AML-193 (cell line): ENCODE measurements around the gene DHFR2.
"Not testable (repeated sequence)": the region's sequence is repeated elsewhere in the genome, so short reads cannot be mapped to it uniquely, and the experiment has no call there.

ENCODE experiments used
- DNase-seq, 2 experiments: peaks; one replicate each; lab custom pipeline; 2025; lab: John Stamatoyannopoulos, UW

DHFR2 gene

DNA sequence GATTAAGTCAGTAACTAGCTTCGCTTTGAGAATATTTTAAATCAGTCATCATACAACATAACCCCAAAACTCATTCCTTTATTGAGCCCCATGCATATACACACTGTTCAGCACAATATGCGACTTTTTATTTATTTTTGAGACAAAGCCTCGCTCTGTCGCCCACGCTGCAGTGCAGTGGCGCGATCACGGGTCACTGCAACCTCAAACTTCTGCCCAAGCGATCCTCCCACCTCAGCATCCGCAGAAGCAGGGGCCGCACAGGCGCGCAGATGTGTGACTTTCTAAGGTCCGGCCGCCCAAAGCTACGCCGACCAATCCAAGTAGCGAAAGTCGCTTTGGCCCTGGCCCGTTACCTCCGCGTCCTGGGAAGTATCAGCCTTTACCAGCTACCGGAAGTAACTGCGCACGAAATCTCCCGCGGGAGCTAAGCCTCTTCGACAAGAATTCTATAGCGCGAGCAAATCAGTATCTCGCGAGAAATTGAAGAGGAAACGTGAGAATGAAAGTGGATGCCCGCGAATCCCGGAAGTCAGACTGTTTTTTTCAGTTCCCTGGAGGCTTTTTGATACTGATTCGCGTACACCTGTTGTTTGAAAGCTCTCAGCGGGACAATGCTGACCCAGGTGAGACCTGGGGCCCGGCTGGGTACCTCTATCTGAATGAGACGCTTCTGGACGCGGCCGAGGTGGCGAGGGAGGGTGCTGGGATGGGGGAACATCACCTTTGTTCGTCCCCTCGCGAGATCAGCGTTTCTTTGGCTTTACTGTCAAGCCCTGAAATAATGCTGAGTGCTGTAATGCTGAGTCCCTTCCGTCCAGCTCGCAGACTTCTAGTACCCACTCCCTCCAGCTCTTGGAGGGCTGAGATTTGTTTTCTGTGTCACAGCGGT lies at the start of gene DHFR2, which contains the start of gene NSUN3:
Gene DHFR2 (minus strand): TSS at position 404 of the 892 bp plus-strand sequence. CDS start 1,405 bp downstream, outside the sequence.
Gene NSUN3 (plus strand): TSS at position 549 of the 892 bp plus-strand sequence. CDS start 66 bp downstream, at position 615.
- DNase-seq: peak; percentile 98 to 99

DNA sequence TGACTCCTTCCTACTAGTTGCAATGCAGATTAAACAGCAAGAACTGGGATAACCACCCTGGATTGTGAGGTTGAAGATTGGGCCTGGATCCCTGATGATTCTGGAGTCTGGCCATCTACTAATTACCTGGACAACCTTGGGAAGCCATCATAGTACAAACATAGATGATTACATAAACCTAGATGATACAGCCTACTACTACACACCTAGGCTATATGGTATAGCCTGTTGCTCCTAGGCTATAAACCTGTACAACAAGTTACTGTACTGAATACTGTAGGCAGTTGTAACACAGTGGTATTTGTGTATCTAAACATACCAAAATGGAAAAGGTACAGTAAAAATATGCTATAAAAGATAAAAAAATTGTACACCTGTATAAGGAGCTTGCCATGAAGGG lies 48.1 kb upstream of the DHFR2 start:
- DNase-seq: no peak

DNA sequence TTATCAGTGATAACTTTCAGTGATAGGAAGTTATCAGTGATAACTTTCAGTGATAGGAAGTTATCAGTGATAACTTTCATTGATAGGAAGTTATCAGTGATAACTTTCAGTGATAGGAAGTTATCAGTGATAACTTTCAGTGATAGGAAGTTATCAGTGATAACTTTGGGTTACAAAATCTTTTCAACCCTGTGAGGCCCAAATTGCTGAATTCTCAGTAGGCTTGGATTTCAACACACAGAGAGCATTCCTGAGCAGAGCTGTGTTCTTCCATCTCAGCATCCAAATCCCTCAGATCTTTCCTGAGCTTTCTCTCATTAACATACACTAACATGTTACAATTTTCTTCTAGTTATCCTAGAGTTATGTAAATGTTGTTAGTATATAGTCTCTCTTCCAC lies 47.5 kb upstream of the DHFR2 start:
- not testable (repeated sequence) for DNase-seq

DNA sequence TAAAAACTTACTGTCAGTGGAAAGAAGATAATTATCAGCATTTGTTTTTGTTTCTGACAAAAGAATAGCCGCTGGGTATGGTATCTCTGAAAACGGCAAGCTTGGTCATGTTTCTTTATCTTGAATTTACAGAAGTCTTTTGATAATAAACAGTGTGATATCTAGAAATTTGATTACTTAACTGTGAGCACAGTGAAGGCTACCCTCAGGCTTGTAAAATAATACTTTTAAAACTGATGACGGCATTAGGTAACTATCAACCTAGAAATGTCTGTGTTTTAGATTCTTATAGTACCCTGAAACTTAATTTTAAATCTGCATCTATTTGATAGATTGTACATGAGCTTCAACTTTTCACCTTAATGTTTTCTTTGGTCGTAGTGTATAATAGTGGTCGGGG lies 43.6 kb upstream of the DHFR2 start:
- DNase-seq: no peak

DNA sequence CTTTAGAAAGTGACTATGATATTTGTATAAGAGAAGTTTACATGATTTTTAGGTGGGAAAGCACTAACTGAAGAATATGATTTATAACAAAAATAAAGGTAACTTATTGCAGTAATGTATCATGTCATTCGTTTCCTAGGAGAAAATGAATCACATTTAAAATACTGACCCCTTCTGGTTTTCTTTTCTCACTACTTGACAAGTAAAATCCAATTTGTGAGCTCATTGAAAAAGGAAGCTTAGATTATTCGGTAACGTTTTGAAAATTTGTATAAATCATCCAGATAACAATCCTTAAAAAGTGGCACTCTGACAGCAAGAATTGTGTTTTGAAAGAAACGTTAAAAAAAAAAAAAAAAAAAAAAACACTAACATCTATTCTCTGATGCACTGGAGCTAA lies 39.1 kb upstream of the DHFR2 start:
- peak; percentile 35 to 54 for DNase-seq

DNA sequence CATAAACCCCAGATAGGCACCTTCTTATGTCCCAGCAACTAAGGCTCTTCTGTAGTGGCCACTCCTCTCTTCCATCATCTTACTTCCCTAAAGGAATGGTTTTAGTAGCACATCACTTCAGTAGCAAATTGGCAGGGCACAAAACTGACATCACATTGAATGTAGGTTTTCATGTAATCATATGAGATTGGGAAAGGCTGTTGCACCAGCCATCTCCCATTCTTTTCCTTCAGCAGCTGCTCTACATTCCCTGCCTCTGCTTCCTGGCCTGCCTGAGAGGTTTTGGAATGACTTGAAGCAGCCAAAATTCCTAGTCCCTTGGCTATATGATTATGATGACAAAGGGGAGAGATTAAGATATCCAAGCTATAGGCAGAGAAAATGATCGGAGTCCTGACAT lies 36.6 kb upstream of the DHFR2 start:
- no peak for DNase-seq

DNA sequence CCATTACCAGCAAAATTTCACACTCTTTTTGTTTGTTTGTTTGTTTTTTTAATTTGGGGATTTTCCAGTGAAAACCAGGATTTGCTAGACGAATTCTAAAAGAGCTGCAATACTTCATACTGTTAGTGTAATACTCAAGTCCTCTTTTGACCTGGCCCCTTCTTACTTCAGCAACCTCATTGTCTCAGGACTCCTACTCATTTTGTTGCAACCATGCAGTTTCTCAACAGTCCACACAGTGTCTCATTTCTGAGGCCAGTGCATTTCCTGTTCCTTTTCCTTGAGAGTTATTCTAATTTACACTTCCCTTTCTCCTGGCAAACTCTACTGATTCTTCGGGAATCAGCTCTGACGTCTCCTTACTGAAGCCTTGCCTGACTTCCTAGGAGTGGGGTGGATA lies 35.7 kb upstream of the DHFR2 start:
- DNase-seq: peak; percentile 96 to 98

DNA sequence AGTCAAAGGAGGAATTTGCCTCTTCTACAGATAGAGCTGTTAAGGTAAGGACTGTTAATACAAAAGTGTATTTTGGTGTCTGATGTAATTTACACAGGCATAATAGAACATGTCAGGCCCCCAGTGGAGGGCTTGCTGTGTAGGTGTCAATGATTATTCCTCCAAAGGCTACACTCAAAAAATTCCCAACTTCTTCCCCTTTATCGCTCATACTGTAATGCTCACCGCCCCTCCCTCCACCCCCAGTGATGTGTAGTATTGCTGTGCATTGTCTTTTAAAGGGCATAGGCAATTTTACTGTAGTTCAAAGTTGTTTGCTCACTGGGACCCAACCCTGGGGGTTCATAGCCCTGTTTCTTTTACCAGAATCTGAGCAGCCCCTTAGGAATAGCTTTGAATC lies 32.4 kb upstream of the DHFR2 start:
- no peak for DNase-seq

DNA sequence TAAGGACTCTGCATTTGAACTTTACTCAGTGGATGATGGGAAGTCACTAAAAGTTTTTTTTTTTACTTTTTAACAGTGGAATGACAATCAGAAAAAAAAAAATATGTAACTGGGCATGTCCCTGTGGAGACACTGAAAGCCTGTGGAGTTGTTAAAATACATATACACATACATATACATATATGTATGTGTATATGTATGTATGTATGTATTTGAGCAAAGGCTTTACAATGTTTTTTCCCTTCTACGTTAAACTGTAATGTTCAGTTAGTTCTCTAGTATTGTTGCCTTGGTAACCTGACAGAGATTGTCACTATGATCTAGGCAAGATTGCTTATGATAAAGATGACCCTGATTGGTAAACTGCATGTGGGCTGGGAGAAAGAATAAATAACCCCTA lies 30.4 kb upstream of the DHFR2 start:
- DNase-seq: no peak

DNA sequence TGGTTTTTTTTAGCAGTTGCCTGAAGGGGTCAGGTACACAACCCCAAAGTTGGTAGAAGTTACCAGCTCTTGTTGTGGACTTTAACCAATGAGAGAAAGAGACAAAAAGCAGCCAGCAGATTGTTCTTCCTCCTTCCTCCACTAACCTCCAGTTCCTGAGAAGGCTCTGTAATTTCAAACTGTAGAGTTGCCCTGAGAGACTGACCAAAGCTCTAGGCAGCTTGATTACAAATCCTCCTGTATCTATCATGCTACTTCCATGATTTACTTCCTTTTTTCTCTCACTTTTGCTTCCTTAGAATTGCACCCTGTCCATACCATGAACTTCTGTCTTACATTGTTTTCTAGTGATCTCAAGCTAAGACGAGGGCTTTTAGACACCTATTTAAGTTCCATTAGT lies 29.4 kb upstream of the DHFR2 start:
- DNase-seq: peak; percentile 96 to 97

DNA sequence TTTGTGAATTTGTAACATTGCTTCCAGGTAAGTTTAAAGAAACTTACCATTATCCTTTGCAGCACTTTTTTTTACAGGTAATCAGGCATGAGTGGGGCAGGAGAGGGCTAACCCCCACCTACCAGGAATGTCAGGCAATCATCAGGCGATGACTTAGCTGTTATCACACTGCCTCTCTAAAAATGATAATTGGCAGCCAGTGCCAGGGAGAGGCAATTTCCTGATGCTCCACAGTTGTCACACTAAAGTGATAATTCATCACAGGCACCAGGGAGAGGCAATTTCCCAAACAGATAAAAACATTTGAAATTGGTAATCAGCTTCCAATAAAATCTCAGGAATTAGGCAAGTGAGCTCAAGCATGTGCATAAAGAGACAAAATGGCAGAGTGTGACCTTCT lies 26.4 kb upstream of the DHFR2 start:
- no peak for DNase-seq

DNA sequence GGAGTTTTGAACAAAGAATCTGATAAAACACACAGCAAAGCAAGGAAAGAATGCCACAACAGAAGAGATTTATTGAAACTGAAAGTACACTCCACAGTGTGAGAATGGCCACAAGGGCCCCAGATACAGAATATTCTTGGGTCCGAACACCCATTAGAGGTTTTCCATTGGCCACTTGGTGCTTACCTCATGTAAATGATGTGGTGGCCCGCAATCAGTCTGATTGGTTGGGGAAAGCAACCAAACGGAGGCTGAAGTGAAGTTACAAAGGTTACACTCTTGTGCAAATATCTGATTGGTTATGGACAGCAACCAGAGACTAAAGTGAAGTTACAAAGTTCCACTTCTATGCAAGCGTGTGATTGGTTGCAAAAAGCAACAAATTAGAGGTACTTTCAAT lies 20.5 kb upstream of the DHFR2 start:
- no peak for DNase-seq

DNA sequence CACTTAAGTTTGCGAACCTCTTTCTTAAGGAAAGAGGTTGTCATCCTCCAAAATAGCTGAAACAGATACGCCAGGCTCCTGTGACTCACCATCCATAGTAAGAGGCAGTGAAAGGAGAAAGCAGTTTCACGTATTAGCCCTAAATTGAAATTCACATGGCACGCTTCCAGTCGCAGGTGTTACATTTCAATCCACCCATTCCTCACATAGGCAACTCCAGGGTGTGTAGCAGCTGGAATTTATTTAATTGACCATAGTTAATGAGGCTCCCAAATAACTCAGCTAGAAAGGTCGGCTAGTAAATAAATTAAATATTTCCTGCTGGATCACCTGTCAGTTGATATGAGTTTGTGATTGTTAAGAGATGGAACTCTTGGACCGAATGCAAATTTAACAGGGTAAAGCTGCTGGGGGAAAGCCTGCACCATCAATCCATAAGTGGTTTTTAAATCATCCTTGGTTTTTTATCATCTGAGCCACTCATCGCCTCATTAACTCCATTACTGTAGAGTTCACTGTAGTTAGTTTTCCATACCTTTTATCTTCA lies 19.7 kb upstream of the DHFR2 start:
- no peak for DNase-seq

DNA sequence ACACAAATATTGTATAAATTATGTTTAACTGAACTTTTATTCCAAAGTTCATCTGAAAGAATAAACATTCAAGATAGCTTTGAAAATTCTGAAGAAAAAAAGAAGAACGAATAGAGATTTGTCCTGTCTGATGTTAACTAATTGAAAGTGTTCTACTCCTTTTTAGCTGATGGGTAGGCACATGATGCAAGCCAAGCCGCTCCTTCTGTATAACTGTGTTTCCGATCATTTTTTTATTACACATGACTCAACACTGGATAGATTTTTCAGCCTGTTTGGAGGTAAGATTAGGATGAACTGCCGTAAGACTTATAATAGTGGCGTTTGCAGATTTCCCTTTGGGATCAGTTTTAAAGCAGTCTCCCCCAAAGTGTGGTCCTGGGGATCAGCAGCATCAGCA lies 19.2 kb upstream of the DHFR2 start:
- no peak for DNase-seq

DNA sequence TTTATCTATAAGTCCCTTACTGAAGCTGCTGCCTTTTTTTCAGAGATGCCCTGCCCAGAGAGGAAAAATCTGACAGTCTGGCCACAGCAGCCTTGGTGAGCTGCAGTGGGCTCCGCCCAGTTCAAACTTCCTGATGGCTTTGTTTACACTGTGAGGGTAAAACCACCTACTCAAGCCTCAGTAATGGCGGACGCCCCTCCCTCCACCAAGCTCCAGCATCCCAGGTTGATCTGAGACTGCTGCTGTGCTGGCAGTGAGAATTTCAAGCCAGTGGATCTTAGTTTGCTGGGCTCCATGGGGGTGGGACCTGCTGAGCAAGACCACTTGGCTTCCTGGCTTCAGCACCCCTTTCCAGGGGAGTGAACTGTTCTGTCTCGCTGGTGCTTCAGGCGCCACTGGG lies 17.8 kb upstream of the DHFR2 start:
- not testable (repeated sequence) for DNase-seq

DNA sequence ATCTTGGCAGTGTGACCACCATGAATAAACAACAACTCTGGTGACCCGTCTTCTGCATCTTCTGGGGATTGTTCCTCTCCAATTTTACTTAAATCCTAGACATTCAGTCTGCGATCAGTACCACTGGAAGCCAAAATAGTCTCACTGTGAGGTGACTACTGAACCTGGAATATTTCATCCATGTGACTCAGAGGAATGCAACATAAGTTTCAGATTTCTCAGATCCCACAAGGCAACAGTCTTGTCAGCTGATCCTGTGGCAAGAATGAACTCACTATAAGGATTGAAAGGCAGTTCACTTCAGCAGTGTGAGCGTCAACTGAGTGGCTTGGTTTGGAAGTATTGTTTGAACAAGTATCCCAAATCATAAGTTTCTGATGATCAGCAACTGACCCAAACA lies 13.3 kb upstream of the DHFR2 start:
- no peak for DNase-seq

DNA sequence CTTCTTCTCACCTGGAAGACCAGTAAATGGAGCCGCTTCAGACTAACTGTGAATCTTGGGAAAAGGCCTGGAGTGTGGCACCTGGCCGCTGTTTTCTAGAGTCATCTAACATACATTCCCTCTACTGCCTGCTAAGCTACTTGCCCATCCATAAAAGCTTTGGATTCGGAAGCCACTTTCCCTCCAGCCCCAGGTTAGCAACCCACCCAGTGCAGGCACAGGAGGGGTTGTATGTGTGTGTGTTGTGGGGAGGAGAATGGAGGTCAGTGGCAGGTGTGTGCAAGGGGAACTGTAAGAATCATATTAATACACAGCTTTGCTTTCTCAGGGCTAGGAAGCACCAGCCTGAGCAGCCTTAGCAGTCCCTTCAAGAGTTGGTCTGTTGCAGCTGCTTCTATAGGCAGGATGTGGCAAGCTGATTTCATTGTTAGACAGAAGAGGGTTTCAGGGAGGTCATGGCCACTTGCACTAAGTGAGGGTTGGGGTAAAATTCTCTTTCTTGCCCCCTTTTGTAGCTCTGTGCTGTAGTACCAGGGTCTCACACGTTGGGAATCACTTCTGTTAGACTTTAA lies 9.1 kb upstream of the DHFR2 start:
- DNase-seq: no peak

DNA sequence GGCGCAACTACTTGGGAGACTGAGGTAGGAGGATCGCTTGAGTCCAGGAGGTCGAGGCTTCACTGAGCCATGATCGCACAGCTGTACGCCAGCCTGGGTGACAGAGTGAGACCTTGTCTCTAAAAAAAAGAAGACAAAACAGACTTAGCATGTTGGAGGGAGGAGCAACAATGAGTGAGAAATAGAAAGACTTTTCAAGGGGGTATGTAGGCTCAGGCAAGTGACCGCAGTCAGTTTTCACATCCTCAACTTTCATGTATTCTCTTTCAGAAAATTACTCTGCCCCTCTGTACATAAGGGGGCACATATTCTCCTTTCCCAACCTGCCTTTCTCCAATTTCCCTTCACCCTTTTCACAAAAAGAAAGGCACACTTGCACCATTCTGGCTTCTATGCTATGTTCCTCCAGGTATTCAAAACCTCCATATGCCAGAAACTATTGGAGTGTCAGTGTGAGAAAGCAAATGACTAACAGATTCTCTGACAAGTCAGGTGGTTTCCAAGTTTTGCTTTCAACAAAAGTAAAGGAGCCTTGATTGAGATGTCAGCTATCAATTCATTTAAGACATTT lies 7.7 kb upstream of the DHFR2 start:
- DNase-seq: no peak

DNA sequence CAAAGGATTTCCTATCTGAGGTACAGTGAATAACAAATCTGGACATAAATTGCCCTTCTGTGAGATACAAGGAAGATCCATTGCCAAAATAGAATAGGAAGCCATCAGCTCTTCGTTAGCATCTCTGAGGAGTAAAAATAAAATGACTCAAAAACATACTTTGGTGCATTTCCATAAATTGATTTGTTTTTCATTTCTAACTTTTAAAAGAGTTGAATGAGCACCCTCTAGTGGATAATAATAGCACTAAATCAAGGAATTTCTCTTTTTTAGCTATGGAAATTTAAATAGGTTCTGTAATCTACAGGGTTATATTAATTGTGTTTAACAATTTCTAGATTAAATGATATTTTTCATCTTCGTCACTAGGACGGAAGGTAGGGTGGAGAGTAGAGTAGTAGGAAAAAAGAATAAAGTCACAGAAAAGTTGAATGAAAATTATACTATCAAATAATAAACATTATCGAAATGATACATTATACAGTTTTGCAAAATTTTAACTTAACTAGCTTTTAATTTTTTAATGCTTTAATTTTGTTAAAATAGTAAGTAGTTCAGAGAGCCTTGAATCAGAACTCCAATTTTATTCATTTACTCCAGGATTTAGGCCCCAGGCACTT lies 6.6 kb upstream of the DHFR2 start:
- peak; percentile 67 to 74 for DNase-seq

DNA sequence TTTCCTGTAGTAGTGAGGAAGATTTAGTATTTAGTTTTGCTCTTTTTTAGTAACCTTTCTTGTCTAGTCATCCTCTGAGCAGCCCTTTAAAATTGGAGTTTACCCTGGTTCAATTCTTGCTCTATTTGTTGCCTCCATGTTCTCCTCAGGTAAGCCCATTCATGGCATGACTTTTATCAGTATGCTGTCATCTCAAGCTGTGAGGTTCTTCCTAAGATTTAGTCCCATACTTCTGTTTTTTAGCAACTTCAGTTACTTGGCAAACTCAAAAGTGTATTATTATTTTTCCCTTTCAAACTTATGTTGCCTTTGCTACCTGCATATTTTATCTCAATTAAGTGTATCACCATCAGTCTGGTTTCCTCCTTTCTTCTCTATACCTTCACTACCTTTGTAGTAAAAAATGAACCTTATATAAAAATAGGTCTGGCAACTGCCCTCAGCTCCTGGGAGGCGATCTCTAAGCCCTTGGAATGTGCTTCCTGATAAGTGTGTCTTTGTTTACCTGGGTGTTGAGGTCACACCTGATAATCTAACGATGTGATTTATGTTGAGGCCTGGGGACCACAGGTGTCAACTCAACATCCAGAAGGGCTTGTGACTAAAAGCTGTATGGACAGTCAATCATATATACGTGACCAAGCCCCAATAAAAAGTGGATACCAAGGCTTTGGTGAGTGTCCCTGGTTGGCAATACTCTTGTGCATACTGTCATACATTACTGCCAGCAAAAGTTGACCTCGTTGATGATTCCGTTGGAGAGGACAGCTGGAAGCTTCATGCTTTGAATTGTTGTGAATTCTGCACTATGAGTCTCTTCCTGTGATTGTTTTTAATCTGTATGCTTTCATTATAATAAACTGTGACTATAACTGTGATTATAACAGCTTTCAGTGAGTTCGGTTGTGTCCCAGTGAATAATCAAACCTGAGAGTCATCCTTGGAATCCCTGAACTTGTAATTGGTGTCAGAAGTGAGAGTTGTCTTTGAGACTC lies 4.1 kb upstream of the DHFR2 start:
- no peak for DNase-seq

DNA sequence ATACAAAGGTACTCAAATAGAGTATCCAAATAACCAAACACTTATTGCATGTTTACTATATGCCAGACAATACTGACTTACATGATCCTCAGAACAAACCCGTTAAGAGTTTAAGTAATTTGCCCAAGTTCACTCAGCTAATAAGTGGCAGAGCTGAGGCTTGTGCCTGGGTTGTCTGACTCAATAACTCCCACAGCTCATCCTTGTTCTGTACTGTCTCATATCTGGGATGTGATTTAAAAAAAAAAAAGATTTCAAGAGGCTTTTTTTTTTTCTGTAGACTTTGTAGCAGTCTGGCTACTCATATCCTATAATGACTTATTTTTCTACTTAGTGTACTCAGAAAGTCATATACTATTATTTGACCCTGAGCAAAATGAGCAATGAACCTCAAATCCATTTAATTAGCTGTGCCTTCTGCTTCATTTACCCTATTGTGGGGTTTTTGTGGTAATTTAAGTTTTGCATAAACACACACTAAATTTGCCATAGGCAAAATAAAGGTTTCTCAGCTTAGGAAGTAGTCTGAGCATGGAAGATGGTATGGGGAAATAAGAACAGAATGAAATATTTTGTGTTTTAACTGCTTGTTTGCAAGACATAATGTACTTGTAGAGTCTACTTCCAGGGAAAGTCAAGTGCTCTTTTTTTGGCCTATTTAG lies 3.2 kb upstream of the DHFR2 start:
- DNase-seq: no peak
